H1 (cell line): ENCODE data around the gene GNB1L. TPM values are rescaled to one million over a fixed set of nuclear protein-coding genes. Genes with fewer than 3 reads are reported as not detected.

Source experiments
- CTCF ChIA-PET: fragments of 300-600 bp; sonication (Branson Sonifier 250); formaldehyde crosslinking; loops from one replicate; lab custom pipeline; 2021; ENCODE audit not compliant: partially characterized antibody; lab: Charles Lee
- POLR2A ChIA-PET: fragments of 300-600 bp; sonication (Branson Sonifier 250); formaldehyde crosslinking; loops from one replicate; lab custom pipeline; 2021; ENCODE audit warnings: inconsistent platforms; ENCODE audit not compliant: partially characterized antibody; lab: Charles Lee
- DNase-seq, 2 experiments: peaks; one replicate each; pipeline versions ENCODE4 v3.0.0 to v3.0.0-alpha.2; 2010 to 2022; ENCODE audit warnings: low spot score in 2 of 2, low read depth in 1 of 2, mixed read lengths in 1 of 2
- FAIRE-seq: peaks from 2 replicates; lab custom pipeline; 2011; peaks lifted over from hg19 to GRCh38; lab: Jason Lieb, UNC
- H2AFZ ChIP-seq: 2 replicates; pipeline ENCODE4 v1.8.1; 2012; ENCODE audit warnings: low read length, inconsistent platforms
- H2AK5ac ChIP-seq: 2 replicates; pipeline ENCODE4 v1.6.1; 2013; ENCODE audit warnings: low read depth, low read length
- H2BK120ac ChIP-seq: replicated peaks from 2 replicates; pipeline ENCODE3; 2013; ENCODE audit warnings: low read depth, low read length, inconsistent platforms
- H2BK12ac ChIP-seq: 2 replicates; pipeline ENCODE4 v1.6.1; 2013; ENCODE audit warnings: low read depth, low read length
- H2BK15ac ChIP-seq: 2 replicates; pipeline ENCODE4 v1.6.1; 2013; ENCODE audit warnings: low read length
- H2BK20ac ChIP-seq: 2 replicates; pipeline ENCODE4 v1.6.1; 2013; ENCODE audit warnings: low read length
- H2BK5ac ChIP-seq: 2 replicates; pipeline ENCODE4 v1.6.1; 2013; ENCODE audit warnings: low read depth, low read length
- H3K14ac ChIP-seq: 2 replicates; pipeline ENCODE4 v1.6.1; 2013; ENCODE audit warnings: inconsistent platforms; ENCODE audit not compliant: insufficient read length
- H3K18ac ChIP-seq: 2 replicates; pipeline ENCODE4 v1.6.1; 2013; ENCODE audit warnings: low read length; ENCODE audit errors: extremely low read depth
- H3K23ac ChIP-seq: 2 replicates; pipeline ENCODE4 v1.6.1; 2013; ENCODE audit warnings: inconsistent platforms; ENCODE audit not compliant: insufficient read length
- H3K23me2 ChIP-seq: 2 replicates; pipeline ENCODE4 v1.6.1; 2013; ENCODE audit warnings: low read depth, low read length
- H3K27ac ChIP-seq: 2 replicates; pipeline ENCODE4 v1.6.1; 2011; ENCODE audit warnings: low read depth, low read length, inconsistent platforms
- H3K27me3 ChIP-seq, 4 experiments: replicated peaks in 1 of 4; 1 replicate in 1 of 4; 2 replicates in 3 of 4; pipeline versions ENCODE4 v1.6.1 to v1.8.1; 2011 to 2013; ENCODE audit warnings: low read length in 3 of 4, mild to moderate bottlenecking in 3 of 4, inconsistent platforms in 2 of 4, mixed read lengths in 2 of 4, moderate library complexity in 1 of 4; ENCODE audit not compliant: control insufficient read depth in 3 of 4, insufficient read depth in 3 of 4; ENCODE audit errors: extremely low read depth in 1 of 4
- H3K36me3 ChIP-seq, 4 experiments: 2 replicates each; pipeline versions ENCODE4 v1.6.1 to v1.8.1; 2011 to 2013; ENCODE audit warnings: mild to moderate bottlenecking in 4 of 4, low read length in 3 of 4, moderate library complexity in 2 of 4, control low read depth in 1 of 4, inconsistent platforms in 1 of 4; ENCODE audit not compliant: insufficient read depth in 4 of 4, control insufficient read depth in 2 of 4
- H3K4ac ChIP-seq: replicated peaks from 2 replicates; pipeline ENCODE3; 2013; ENCODE audit warnings: low read length, low read depth, mixed read lengths, inconsistent platforms; ENCODE audit not compliant: insufficient read length
- H3K4me1 ChIP-seq, 4 experiments: replicated peaks in 1 of 4; 1 replicate in 1 of 4; 2 replicates in 3 of 4; pipeline versions ENCODE4 v1.6.1 to v1.8.1; 2011 to 2013; ENCODE audit warnings: low read length in 3 of 4, inconsistent platforms in 2 of 4, mixed read lengths in 1 of 4; ENCODE audit not compliant: insufficient read depth in 4 of 4, control insufficient read depth in 3 of 4
- H3K4me2 ChIP-seq, 2 experiments: 2 replicates each; pipeline versions ENCODE4 v1.6.1 to v1.8.1; 2011 to 2013; ENCODE audit warnings: low read depth in 2 of 2, low read length in 2 of 2, control low read depth in 1 of 2, inconsistent platforms in 1 of 2, mild to moderate bottlenecking in 1 of 2; ENCODE audit not compliant: insufficient read depth in 1 of 2
- H3K4me3 ChIP-seq, 4 experiments: fragments of 200-600, 300-600 bp in 1 of 4; sonication (generic), shearing (Covaris generic), sonication (Bioruptor Twin) in 1 of 4; 2 replicates each; pipeline versions ENCODE4 v1.5.1 to v1.8.1; 2011 to 2016; ENCODE audit warnings: low read length in 4 of 4, low read depth in 3 of 4, control low read depth in 2 of 4, inconsistent platforms in 2 of 4, mild to moderate bottlenecking in 2 of 4, mixed read lengths in 1 of 4, moderate library complexity in 1 of 4; ENCODE audit not compliant: insufficient read depth in 2 of 4; ENCODE audit errors: extremely low read depth in 1 of 4
- H3K56ac ChIP-seq: replicated peaks from 2 replicates; pipeline ENCODE3; 2013; ENCODE audit warnings: low read depth, mild to moderate bottlenecking, mixed read lengths, low read length, inconsistent platforms; ENCODE audit not compliant: insufficient read length
- H3K79me1 ChIP-seq: 2 replicates; pipeline ENCODE4 v1.6.1; 2013; ENCODE audit warnings: low read depth, low read length, control low read depth
- H3K79me2 ChIP-seq, 2 experiments: 2 replicates each; pipeline versions ENCODE4 v1.6.1 to v1.8.1; 2012 to 2013; ENCODE audit warnings: low read length in 2 of 2, mild to moderate bottlenecking in 2 of 2, inconsistent platforms in 1 of 2; ENCODE audit not compliant: insufficient read depth in 2 of 2, control insufficient read depth in 1 of 2
- H3K9ac ChIP-seq, 4 experiments: replicated peaks in 1 of 4; 1 replicate in 1 of 4; 2 replicates in 3 of 4; pipeline versions ENCODE4 v1.6.1 to v1.8.1; 2011 to 2013; ENCODE audit warnings: low read depth in 3 of 4, low read length in 3 of 4, control low read depth in 2 of 4, mild to moderate bottlenecking in 2 of 4, moderate library complexity in 2 of 4, inconsistent platforms in 1 of 4; ENCODE audit errors: extremely low read depth in 1 of 4
- H3K9me3 ChIP-seq, 2 experiments: 2 replicates each; pipeline versions ENCODE4 v1.6.1 to v1.8.1; 2012 to 2013; ENCODE audit warnings: mild to moderate bottlenecking in 2 of 2, moderate library complexity in 2 of 2, control low read depth in 1 of 2, inconsistent platforms in 1 of 2, low read depth in 1 of 2, low read length in 1 of 2, mixed read lengths in 1 of 2; ENCODE audit not compliant: insufficient read depth in 2 of 2
- H4K20me1 ChIP-seq, 2 experiments: replicated peaks in 1 of 2; 2 replicates each; pipeline versions ENCODE3 to v1.8.1; 2011 to 2013; ENCODE audit warnings: inconsistent platforms in 2 of 2, low read length in 2 of 2, mild to moderate bottlenecking in 1 of 2; ENCODE audit not compliant: insufficient read depth in 2 of 2, control insufficient read depth in 1 of 2
- H4K5ac ChIP-seq: 2 replicates; pipeline ENCODE4 v1.6.1; 2013; ENCODE audit warnings: low read length, low read depth, mixed read lengths, inconsistent platforms; ENCODE audit not compliant: insufficient read length
- H4K8ac ChIP-seq: 2 replicates; pipeline ENCODE4 v1.8.0; 2013; ENCODE audit warnings: mild to moderate bottlenecking, moderate library complexity, low read length, inconsistent platforms; ENCODE audit not compliant: insufficient read depth; ENCODE audit errors: extremely low read depth
- H4K91ac ChIP-seq: replicated peaks from 2 replicates; pipeline ENCODE3; 2013; ENCODE audit warnings: low read length, mixed read lengths, inconsistent platforms; ENCODE audit not compliant: insufficient read length
- JUND ChIP-seq: IDR thresholded peaks from 2 replicates; pipeline ENCODE4 v1.6.1; 2011; ENCODE audit warnings: mild to moderate bottlenecking, improper control_type of control experiment, low read length
- WGBS, 2 experiments: shearing (Covaris generic) in 1 of 2; methylation state at CpG; one replicate each; pipeline versions ENCODE4 v1.1.6 to v1.1.7; 2013 to 2015; ENCODE audit warnings: low lambda C conversion rate in 2 of 2, mixed read lengths in 2 of 2, inconsistent platforms in 1 of 2, low coverage in 1 of 2, missing lambda C conversion rate in 1 of 2; ENCODE audit not compliant: insufficient replicate concordance in 2 of 2, insufficient coverage in 1 of 2, insufficient read length in 1 of 2; ENCODE audit errors: extremely low coverage in 1 of 2, missing lambda C conversion rate in 1 of 2; 5-methylcytosine and 5-hydroxymethylcytosine counted together
- polyA plus RNA-seq, 7 experiments: library from polyadenylated mRNA; depleted of rRNA in 3 of 7; stranded (reverse) in 5 of 7; unstranded in 2 of 7; fragments of >200 nt in 5 of 7; fragments of 200-250 nt in 2 of 7; gene quantifications; 1 replicate in 5 of 7; 2 replicates in 1 of 7; 4 replicates in 1 of 7; pipeline versions ENCODE4 v1.2.1 to v1.2.3, GENCODE V29; 2011 to 2013; ENCODE audit warnings: missing spikeins in 2 of 7, mixed read lengths in 2 of 7
- total RNA-seq: library from RNA; stranded (reverse); fragmentation: NEBNext Ultra II Directional; extraction: Animal tissue kit (Norgen Biotek cat#: 25700); gene quantifications from 2 replicates; pipeline ENCODE4 v1.2.1, GENCODE V29; 2021

Gene GNB1L
- total and polyA plus RNA-seq, 2 of the 8 experiments (the other 6 are each of a cell fraction or from before 2014, with no cell fraction given): 14.0 to 15.6 TPM

- ChIA-PET CTCF (interaction anchor here (0.8 to 2.0 kb wide), 11 partner anchors 9 to 106 kb away, joined by 3 to 6 read pairs (median 4); partner anchors contain the start of genes GNB1L and RTL10), POLR2A (interaction anchor here (0.6 to 2.2 kb wide), 4 partner anchors 8 to 14 kb away, joined by 3 to 6 read pairs (median 3); no protein-coding TSS in a partner anchor)
- H2BK20ac ChIP-seq: no peak overlapping the region
- no peaks in the 10 kb centered on the region for H3K36me3 ChIP-seq
- no peaks in the 10 kb centered on the region for H3K23me2 ChIP-seq
- H4K20me1 ChIP-seq: peaks cover 10 to 21% of the 10 kb centered on the region in 2 experiments
- no peak overlapping the region for H4K8ac ChIP-seq
- H2AK5ac ChIP-seq: 0 out of 2 replicates have a peak overlapping the region, but pooled peaks have one; percentile 65
- TF ChIP-seq JUND: no peak
- 89 to 100% methylated on average over 1 to 8 of the region's 8 CpGs for WGBS, 2 experiments
- no peak overlapping the region for H2BK5ac ChIP-seq
- no peaks in the 10 kb centered on the region for H3K27me3 ChIP-seq
- no peak overlapping the region for H2BK12ac ChIP-seq
- H3K79me1 ChIP-seq: no peaks in the 10 kb centered on the region; the same call in 1 of the 2 replicates
- H3K14ac ChIP-seq: no peak overlapping the region
- H3K4me2 ChIP-seq: no peak overlapping the region
- no peaks in the 10 kb centered on the region for H3K9me3 ChIP-seq
- H2BK120ac ChIP-seq: no peak overlapping the region
- H3K27ac ChIP-seq: no peak overlapping the region
- FAIRE-seq (no peak), DNase-seq (no peak)
- H2AFZ ChIP-seq: no peak overlapping the region
- no peaks in the 10 kb centered on the region; a peak in 1 of 4 replicates for H3K79me2 ChIP-seq
- no peak overlapping the region for H4K91ac ChIP-seq
- H4K5ac ChIP-seq: no peak overlapping the region
- no peak overlapping the region for H3K56ac ChIP-seq
- H3K23ac ChIP-seq: no peak overlapping the region
- H3K4ac ChIP-seq: no peak overlapping the region
- no peak overlapping the region for H2BK15ac ChIP-seq
- H3K18ac ChIP-seq: no peak overlapping the region; the same call in 1 of the 2 replicates
- peaks cover 0 to 3% (median 0%) of the 10 kb centered on the region in 4 experiments; a peak in 4 of 7 replicates for H3K4me1 ChIP-seq
- no peak overlapping the region for H3K4me3 ChIP-seq
- H3K9ac ChIP-seq: no peak overlapping the region
Measured at GRCh38 chr22:19841641-19842392, 12.9 kb downstream of the GNB1L start.
